Astrocyte (in vitro differentiated cells and primary cell): ENCODE data around the gene HSPB7. TPM values are rescaled to one million over a fixed set of nuclear protein-coding genes. Genes with fewer than 3 reads are reported as not detected.

Source experiments
- DNase-seq: peaks from one replicate; pipeline ENCODE4 v3.0.0-alpha.2; 2010; ENCODE audit warnings: low read depth
- FAIRE-seq: peaks from 2 replicates; lab custom pipeline; 2011; peaks lifted over from hg19 to GRCh38; lab: Jason Lieb, UNC
- H2AFZ ChIP-seq: 2 replicates; pipeline ENCODE4 v1.6.0; 2012; ENCODE audit warnings: low read depth, low read length, inconsistent platforms
- H3K27ac ChIP-seq: 2 replicates; pipeline ENCODE4 v1.5.1; 2011; ENCODE audit warnings: low read depth, low read length, inconsistent platforms
- H3K27me3 ChIP-seq: 2 replicates; pipeline ENCODE4 v1.6.0; 2011; ENCODE audit warnings: low read length, inconsistent platforms; ENCODE audit not compliant: insufficient read depth
- H3K36me3 ChIP-seq: 2 replicates; pipeline ENCODE4 v1.5.1; 2011; ENCODE audit warnings: low read length, inconsistent platforms; ENCODE audit not compliant: insufficient read depth
- H3K4me1 ChIP-seq: 2 replicates; pipeline ENCODE4 v1.5.1; 2011; ENCODE audit warnings: low read length, inconsistent platforms; ENCODE audit not compliant: insufficient read depth
- H3K4me2 ChIP-seq: 2 replicates; pipeline ENCODE4 v1.6.0; 2012; ENCODE audit warnings: low read length, inconsistent platforms
- H3K4me3 ChIP-seq: 2 replicates; pipeline ENCODE4 v1.5.1; 2011; ENCODE audit warnings: low read depth, mild to moderate bottlenecking, low read length, inconsistent platforms; ENCODE audit not compliant: insufficient read depth
- H3K79me2 ChIP-seq: 2 replicates; pipeline ENCODE4 v1.6.0; 2012; ENCODE audit warnings: mild to moderate bottlenecking, low read length, inconsistent platforms; ENCODE audit not compliant: insufficient read depth
- H3K9ac ChIP-seq: 2 replicates; pipeline ENCODE4 v1.6.0; 2012; ENCODE audit warnings: mild to moderate bottlenecking, low read length, inconsistent platforms
- H3K9me3 ChIP-seq: 2 replicates; pipeline ENCODE4 v1.5.1; 2012; ENCODE audit warnings: low read depth, mild to moderate bottlenecking, low read length, inconsistent platforms; ENCODE audit not compliant: insufficient read depth
- H4K20me1 ChIP-seq: 2 replicates; pipeline ENCODE4 v1.6.0; 2012; ENCODE audit warnings: low read length, inconsistent platforms; ENCODE audit not compliant: insufficient read depth
- H3K27ac Mint-ChIP-seq: one replicate; pipeline ENCODE4 v1.8.0; 2021; ENCODE audit warnings: mild to moderate bottlenecking, mixed read lengths; ENCODE audit not compliant: unreplicated experiment
- H3K27me3 Mint-ChIP-seq: one replicate; pipeline ENCODE4 v1.8.0; 2021; ENCODE audit warnings: low read depth, mixed read lengths; ENCODE audit not compliant: unreplicated experiment
- H3K36me3 Mint-ChIP-seq: one replicate; pipeline ENCODE4 v1.8.0; 2021; ENCODE audit warnings: low read depth, mixed read lengths; ENCODE audit not compliant: unreplicated experiment
- H3K4me1 Mint-ChIP-seq: one replicate; pipeline ENCODE4 v1.8.0; 2021; ENCODE audit warnings: low read depth, mixed read lengths; ENCODE audit not compliant: unreplicated experiment
- H3K4me3 Mint-ChIP-seq: one replicate; pipeline ENCODE4 v1.8.0; 2021; ENCODE audit warnings: mild to moderate bottlenecking, moderate library complexity, mixed read lengths; ENCODE audit not compliant: unreplicated experiment
- H3K9me3 Mint-ChIP-seq: one replicate; pipeline ENCODE4 v1.8.0; 2021; ENCODE audit warnings: mild to moderate bottlenecking, mixed read lengths; ENCODE audit not compliant: unreplicated experiment
- CTCF ChIP-seq: IDR thresholded peaks from 2 replicates; pipeline ENCODE4 v1.5.1; 2011; ENCODE audit warnings: low read depth, mild to moderate bottlenecking, inconsistent platforms, low read length, moderate library complexity; ENCODE audit not compliant: insufficient read depth
- EZH2 ChIP-seq: IDR thresholded peaks from 2 replicates; pipeline ENCODE4 v1.6.1; 2012; ENCODE audit warnings: mild to moderate bottlenecking, low read length, inconsistent platforms; ENCODE audit not compliant: insufficient read depth
- total RNA-seq: library from RNA; stranded (reverse); gene quantifications from 2 replicates; pipeline ENCODE4 v1.2.1, GENCODE V29; 2021

The HSPB7 gene
- total RNA-seq, 1 donor from 2014 or later = 0.45 TPM

- no peak overlapping the region for H3K27ac ChIP-seq
- no peaks in the 10 kb centered on the region for H3K9me3 ChIP-seq
- H3K27me3 ChIP-seq = no peaks in the 10 kb centered on the region
- H3K4me1 ChIP-seq = peaks cover 41% of the 10 kb centered on the region
- H3K4me3 ChIP-seq = no peak overlapping the region
- H3K4me1 Mint-ChIP-seq = peaks cover 27% of the 10 kb centered on the region
- no peaks in the 10 kb centered on the region for H3K79me2 ChIP-seq
- DNase-seq (no peak), FAIRE-seq (no peak)
- H3K9ac ChIP-seq = no peak overlapping the region
- H2AFZ ChIP-seq = no peak overlapping the region
- no peak overlapping the region for H3K27ac Mint-ChIP-seq
- no peaks in the 10 kb centered on the region for H3K36me3 ChIP-seq
- H3K4me3 Mint-ChIP-seq = peak overlapping the region; percentile 40
- TF ChIP-seq EZH2 = no peak
- TF ChIP-seq CTCF = no peak
- H4K20me1 ChIP-seq = no peaks in the 10 kb centered on the region
- no peaks in the 10 kb centered on the region for H3K36me3 Mint-ChIP-seq
- peaks cover 2% of the 10 kb centered on the region for H3K27me3 Mint-ChIP-seq
- H3K9me3 Mint-ChIP-seq = peaks cover 4% of the 10 kb centered on the region
- H3K4me2 ChIP-seq = no peak overlapping the region
Observed at GRCh38 chr1:16014509-16015482, 3.0 kb downstream of the HSPB7 start.

GRCh38 chr1:16013908-16014258, 4.0 kb downstream of the HSPB7 start:
- Histone ChIP-seq H4K20me1 (no peaks in the 10 kb centered on the region), H3K36me3 (no peaks in the 10 kb centered on the region), H3K4me3 (no peak overlapping the region), H3K4me2 (peak overlapping the region; percentile 83), H3K9me3 (no peaks in the 10 kb centered on the region), H3K27me3 (no peaks in the 10 kb centered on the region), H3K27ac (no peak overlapping the region), H3K9ac (peak overlapping the region; percentile 77), H2AFZ (no peak overlapping the region), H3K4me1 (peaks cover 32% of the 10 kb centered on the region), H3K79me2 (no peaks in the 10 kb centered on the region)
- Mint-ChIP-seq H3K27ac (peak overlapping the region; percentile 91), H3K36me3 (no peaks in the 10 kb centered on the region), H3K4me1 (peaks cover 19% of the 10 kb centered on the region), H3K9me3 (peaks cover 4% of the 10 kb centered on the region), H3K4me3 (no peak overlapping the region), H3K27me3 (peaks cover 2% of the 10 kb centered on the region)
- FAIRE-seq = no peak
- no peak for TF ChIP-seq CTCF
- no peak for TF ChIP-seq EZH2
- DNase-seq = no peak
